CD14-positive monocyte (primary cell): ENCODE results near the gene PTPRO. TPM values are rescaled to one million over a fixed set of nuclear protein-coding genes. Genes with fewer than 3 reads are reported as not detected.
A peak's percentile ranks its signal among the peaks of the same experiment; 100 is the strongest.

Experiments
- DNase-seq, 3 donors: peaks; one replicate each; pipeline ENCODE4 v3.0.0-alpha.2; 2011 to 2022
- H2AFZ ChIP-seq: 2 replicates; pipeline ENCODE4 v1.6.0; 2012; ENCODE audit warnings: mild to moderate bottlenecking, low read depth, low read length, inconsistent platforms; ENCODE audit not compliant: insufficient read depth, poor library complexity, severe bottlenecking
- H3K27ac ChIP-seq, 2 donors: 1 replicate in 1 of 2; 2 replicates in 1 of 2; pipeline ENCODE4 v1.5.1; 2012 to 2013; ENCODE audit warnings: low read length in 2 of 2, control low read depth in 1 of 2, inconsistent platforms in 1 of 2, low read depth in 1 of 2, mild to moderate bottlenecking in 1 of 2
- H3K27me3 ChIP-seq, 2 donors: one replicate each; pipeline versions ENCODE4 v1.6.0 to v1.6.1; 2011 to 2013; ENCODE audit warnings: low read length in 2 of 2; ENCODE audit not compliant: control insufficient read depth in 2 of 2, insufficient read depth in 2 of 2
- H3K36me3 ChIP-seq, 2 donors: replicated peaks in 1 of 2; 1 replicate in 1 of 2; 2 replicates in 1 of 2; pipeline versions ENCODE4 v1.5.1 to v1.6.1; 2012 to 2013; ENCODE audit warnings: low read length in 2 of 2, control low read depth in 1 of 2, inconsistent platforms in 1 of 2, mild to moderate bottlenecking in 1 of 2; ENCODE audit not compliant: insufficient read depth in 2 of 2, control insufficient read depth in 1 of 2
- H3K4me1 ChIP-seq, 2 donors: 1 replicate in 1 of 2; 2 replicates in 1 of 2; pipeline versions ENCODE4 v1.5.1 to v1.6.1; 2012 to 2013; ENCODE audit warnings: low read length in 2 of 2, control low read depth in 1 of 2, inconsistent platforms in 1 of 2, mild to moderate bottlenecking in 1 of 2, moderate library complexity in 1 of 2; ENCODE audit not compliant: insufficient read depth in 2 of 2, control insufficient read depth in 1 of 2
- H3K4me2 ChIP-seq: replicated peaks from 2 replicates; pipeline ENCODE3; 2012; ENCODE audit warnings: low read length, moderate library complexity, mild to moderate bottlenecking; ENCODE audit not compliant: poor library complexity, severe bottlenecking; ENCODE audit errors: extremely low read depth
- H3K4me3 ChIP-seq, 3 experiments: fragments of 200-600 bp in 1 of 3; sonication (generic) in 1 of 3; replicated peaks in 1 of 3; 1 replicate in 2 of 3; 2 replicates in 1 of 3; pipeline ENCODE4 v1.5.1; 2011 to 2013; ENCODE audit warnings: low read length in 3 of 3, mild to moderate bottlenecking in 3 of 3, control low read depth in 2 of 3, low read depth in 2 of 3, inconsistent platforms in 1 of 3, moderate library complexity in 1 of 3
- H3K79me2 ChIP-seq: 2 replicates; pipeline ENCODE4 v1.6.0; 2012; ENCODE audit warnings: mild to moderate bottlenecking, control low read depth, inconsistent platforms, low read length, moderate library complexity; ENCODE audit not compliant: insufficient read depth
- H3K9ac ChIP-seq: 2 replicates; pipeline ENCODE4 v1.6.0; 2017; ENCODE audit warnings: low read length, mild to moderate bottlenecking; ENCODE audit not compliant: insufficient read depth, poor library complexity, severe bottlenecking
- H3K9me3 ChIP-seq, 2 donors: replicated peaks in 1 of 2; 1 replicate in 1 of 2; 2 replicates in 1 of 2; pipeline versions ENCODE4 v1.5.1 to v1.6.1; 2012 to 2013; ENCODE audit warnings: low read length in 2 of 2, control low read depth in 1 of 2; ENCODE audit not compliant: control insufficient read depth in 1 of 2, insufficient read depth in 1 of 2
- H4K20me1 ChIP-seq: 2 replicates; pipeline ENCODE4 v1.6.0; 2012; ENCODE audit warnings: mild to moderate bottlenecking, low read length, control low read depth, moderate library complexity; ENCODE audit not compliant: insufficient read depth
- H3K27ac Mint-ChIP-seq, 7 donors: one replicate each; pipeline ENCODE4 v1.8.0; 2020; ENCODE audit warnings: mild to moderate bottlenecking in 7 of 7, mixed read lengths in 7 of 7, moderate library complexity in 6 of 7, inconsistent platforms in 2 of 7
- H3K27me3 Mint-ChIP-seq, 3 donors: one replicate each; pipeline ENCODE4 v1.8.0; 2021 to 2022; ENCODE audit warnings: low read depth in 3 of 3, mild to moderate bottlenecking in 3 of 3, mixed read lengths in 3 of 3, moderate library complexity in 3 of 3, inconsistent platforms in 1 of 3
- H3K36me3 Mint-ChIP-seq, 2 donors: one replicate each; pipeline ENCODE4 v1.8.0; 2020; ENCODE audit warnings: mixed read lengths in 2 of 2, inconsistent platforms in 1 of 2, mild to moderate bottlenecking in 1 of 2
- H3K4me1 Mint-ChIP-seq: one replicate; pipeline ENCODE4 v1.8.0; 2020; ENCODE audit warnings: mild to moderate bottlenecking, mixed read lengths
- H3K4me3 Mint-ChIP-seq, 2 donors: one replicate each; pipeline ENCODE4 v1.8.0; 2020; ENCODE audit warnings: mild to moderate bottlenecking in 2 of 2, mixed read lengths in 2 of 2, moderate library complexity in 1 of 2
- H3K9me3 Mint-ChIP-seq, 7 donors: one replicate each; pipeline ENCODE4 v1.8.0; 2020 to 2022; ENCODE audit warnings: mixed read lengths in 7 of 7, mild to moderate bottlenecking in 6 of 7, moderate library complexity in 6 of 7, inconsistent platforms in 2 of 7
- CTCF ChIP-seq: fragments of 200-600 bp; IDR thresholded peaks from one replicate; pipeline ENCODE4 v1.8.0; 2022; ENCODE audit warnings: antibody characterized with exemption, mild to moderate bottlenecking
- WGBS: methylation state at CpG from one replicate; pipeline ENCODE4 v1.1.5; 2013; ENCODE audit warnings: missing lambda C conversion rate; ENCODE audit not compliant: insufficient coverage; 5-methylcytosine and 5-hydroxymethylcytosine counted together
- intact Hi-C, 2 donors: fragments of 100-400 bp; cut with micrococcal nuclease; formaldehyde crosslinking; loops; one replicate each; pipeline versions ENCODE4 v1.15.0 to v1.15.1; 2023
- polyA plus RNA-seq, 3 donors: library from polyadenylated mRNA; depleted of rRNA in 1 of 3; unstranded in 2 of 3; stranded (reverse) in 1 of 3; fragments of 300-500 nt in 2 of 3; fragments of >200 nt in 1 of 3; fragmentation: Illumina TruSeq in 2 of 3; gene quantifications; 1 replicate in 2 of 3; 2 replicates in 1 of 3; pipeline ENCODE4 v1.2.3, GENCODE V29; 2012 to 2021

Gene PTPRO
- polyA plus RNA-seq, 3 donors, result 3.1 to 12.0 (median 4.7) TPM

DNA sequence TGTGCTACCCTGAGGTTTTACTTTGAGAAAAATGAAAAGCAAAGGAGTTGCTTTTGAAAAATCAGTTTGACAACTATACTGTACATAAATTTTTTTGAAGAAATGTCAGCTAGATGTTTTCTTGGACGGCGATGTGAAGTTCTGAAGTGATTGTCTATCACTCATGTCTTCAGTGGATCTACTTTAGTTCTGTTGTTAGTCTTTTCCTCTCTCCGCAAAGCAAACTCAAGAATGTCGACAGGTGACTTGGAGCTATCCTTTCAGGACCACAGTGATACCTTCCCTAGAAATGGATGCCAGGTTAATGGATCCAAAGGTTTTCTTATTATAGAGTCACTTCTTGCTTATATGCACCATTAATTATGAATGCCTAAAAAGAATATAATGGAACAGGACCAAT, 1.2 kb downstream of the PTPRO start:
- Histone ChIP-seq H3K4me2 (no peak overlapping the region), H3K79me2 (no peaks in the 10 kb centered on the region), H2AFZ (no peak overlapping the region), H3K36me3 (no peaks in the 10 kb centered on the region), H3K9me3 (peaks cover 0 to 9% of the 10 kb centered on the region in 2 donors), H4K20me1 (no peaks in the 10 kb centered on the region), H3K27ac (no peak overlapping the region), H3K4me1 (no peaks in the 10 kb centered on the region), H3K27me3 (peaks cover 36 to 51% of the 10 kb centered on the region in 2 donors), H3K4me3 (no peak overlapping the region), H3K9ac (no peak overlapping the region)
- no peaks in the 10 kb centered on the region for H3K36me3 Mint-ChIP-seq
- intact Hi-C loops, result no loop called here
- H3K27ac Mint-ChIP-seq, result no peak overlapping the region
- peak overlapping the region in 1 of 2 donors; percentile 18 for H3K4me3 Mint-ChIP-seq
- no peaks in the 10 kb centered on the region for H3K4me1 Mint-ChIP-seq
- no peak for TF ChIP-seq CTCF
- 0% methylated on average over 1 of the region's 4 CpGs for WGBS
- no peak for DNase-seq
- peaks cover 27 to 55% (median 51%) of the 10 kb centered on the region in 3 donors for H3K27me3 Mint-ChIP-seq
- peaks cover 0 to 5% (median 0%) of the 10 kb centered on the region in 7 donors for H3K9me3 Mint-ChIP-seq

- Mint-ChIP-seq H3K27ac (no peak overlapping the region), H3K9me3 (no peaks in the 10 kb centered on the region), H3K36me3 (no peaks in the 10 kb centered on the region), H3K4me1 (no peaks in the 10 kb centered on the region), H3K4me3 (no peak overlapping the region), H3K27me3 (peaks cover 4 to 16% (median 12%) of the 10 kb centered on the region in 3 donors)
- Histone ChIP-seq H3K27me3 (peaks cover 5 to 12% of the 10 kb centered on the region in 2 donors), H3K9ac (no peak overlapping the region), H3K27ac (no peak overlapping the region), H2AFZ (no peak overlapping the region), H3K79me2 (no peaks in the 10 kb centered on the region), H3K9me3 (no peaks in the 10 kb centered on the region), H4K20me1 (no peaks in the 10 kb centered on the region), H3K4me3 (no peak overlapping the region), H3K36me3 (no peaks in the 10 kb centered on the region), H3K4me2 (no peak overlapping the region), H3K4me1 (no peaks in the 10 kb centered on the region)
- TF ChIP-seq CTCF, result no peak
- intact Hi-C loops, result no loop called here
- no peak for DNase-seq
- WGBS, result 94% methylated on average over 4 of the region's 5 CpGs
Observed at GRCh38 chr12:15329891-15330290, 7.6 kb downstream of the PTPRO start.
